ENCODE measurements around the gene AFF3. TPM values are rescaled to one million over a fixed set of nuclear protein-coding genes. Genes with fewer than 3 reads are reported as not detected.

The AFF3 gene
- total and polyA plus RNA-seq, 2 of the 4 experiments (the other 2 are of a cell fraction), result 12.9 to 14.3 TPM

DNA sequence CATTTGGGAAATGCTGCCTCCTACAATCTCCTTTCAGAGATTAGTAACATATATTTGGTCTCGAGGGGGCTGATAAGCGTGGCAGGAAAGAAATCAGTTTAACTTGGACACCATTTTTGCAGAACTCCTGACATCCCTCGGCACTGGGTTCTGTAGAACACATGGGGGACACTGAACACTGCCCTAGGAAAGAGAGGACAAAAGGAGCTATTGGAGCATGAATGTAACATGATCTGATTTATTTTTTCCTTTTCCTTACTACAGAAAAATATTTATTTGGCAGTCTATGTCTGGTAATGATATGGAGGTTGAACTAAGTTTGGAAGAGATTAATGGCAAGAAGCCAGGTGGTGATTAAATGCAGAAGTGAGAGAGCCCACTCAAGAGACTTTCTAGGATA, 153.8 kb downstream of the AFF3 start:
- DNase-seq, result no peak
- Histone ChIP-seq H3K4ac (ENCODE audit: low read depth, low read length) (no peak overlapping the region), H3K79me1 (ENCODE audit: low read depth in 1 of 2, low read length in 2 of 2) (0 out of 4 replicates have a peak, but pooled peaks cover 0 to 2% of the 10 kb centered on the region in 2 experiments), H3K36me3 (ENCODE audit: control insufficient read depth, insufficient read depth, low read length) (peaks cover 13% of the 10 kb centered on the region), H3K14ac (replicated peaks; ENCODE audit: low read depth, low read length) (no peak overlapping the region), H3K4me3 (ENCODE audit: insufficient read depth, low read depth, low read length) (no peak overlapping the region), H4K20me1 (ENCODE audit: insufficient read depth, low read length) (no peaks in the 10 kb centered on the region), H4K8ac (ENCODE audit: low read depth in 2 of 2, low read length in 2 of 2) (no peak overlapping the region), H3K9ac (ENCODE audit: low read depth, low read length) (no peak overlapping the region), H4K91ac (ENCODE audit: insufficient read depth, low read depth, low read length) (no peak overlapping the region), H3K23ac (ENCODE audit: low read depth, low read length) (no peak overlapping the region), H3K56ac (ENCODE audit: extremely low read depth, insufficient read depth, low read length) (no peak overlapping the region), H2AK5ac (ENCODE audit: low read depth, low read length) (no peak overlapping the region), H2AFZ (replicated peaks; ENCODE audit: low read length, poor library complexity) (no peak overlapping the region), H3K9me3 (ENCODE audit: control insufficient read depth, insufficient read depth, low read length) (no peaks in the 10 kb centered on the region), H3K4me1 (ENCODE audit: control insufficient read depth, insufficient read depth, low read length) (peaks cover 3% of the 10 kb centered on the region), H3K27me3 (ENCODE audit: control insufficient read depth, insufficient read depth, low read length) (no peaks in the 10 kb centered on the region), H2BK5ac (ENCODE audit: low read depth, low read length, poor library complexity, severe bottlenecking) (no peak overlapping the region), H2BK20ac (ENCODE audit: low read depth, low read length) (no peak overlapping the region), H2BK120ac (ENCODE audit: low read depth, low read length) (no peak overlapping the region), H2AK9ac (replicated peaks; ENCODE audit: low read depth, low read length, poor library complexity) (no peak overlapping the region), H3K4me2 (ENCODE audit: low read depth, low read length) (no peak overlapping the region), H3K9me1 (ENCODE audit: insufficient read depth, low read length) (no peaks in the 10 kb centered on the region), H3K18ac (ENCODE audit: low read depth, low read length) (no peak overlapping the region), H2BK15ac (ENCODE audit: low read depth, low read length) (no peak overlapping the region), H4K5ac (ENCODE audit: low read depth, low read length) (no peak overlapping the region; the same call in 1 of the 2 replicates), H3K27ac (ENCODE audit: insufficient read depth, low read length) (no peak overlapping the region)
- dilution Hi-C loops (cut with HindIII; ENCODE audit: low sequenced_read_pairs, unreplicated experiment) (no loop called here), in situ Hi-C loops (cut with MboI; ENCODE audit: low sequenced_read_pairs) (no loop called here), intact Hi-C loops (cut with micrococcal nuclease) (no loop called here)
- no TSS peak for BruUV-seq (replicated peaks)
- WGBS, 2 experiments (ENCODE audit: extremely low coverage in 2 of 2, insufficient read length in 1 of 2), result no CpG with 5 or more reads among the region's 3 CpGs
- ChIA-PET CTCF (interaction anchor here (1.5 kb wide), 1 partner anchor 130 kb away, joined by 3 read pairs; no protein-coding TSS in a partner anchor), POLR2A (ENCODE audit: unreplicated experiment) (no interaction called here)
- ATAC-seq (ENCODE audit: low read depth), result no peak
- TF ChIP-seq NFE2L2 (IDR thresholded peaks at IDR 0.05; ENCODE audit: low read depth, low read length), result no peak
- TF ChIP-seq MAFK (IDR thresholded peaks at IDR 0.05; ENCODE audit: low read depth, low read length), result no peak

Data from IMR-90 (cell line).